CD4-positive, alpha-beta T cell treated with Interleukin-21 for 1 hour (primary cell): ENCODE results near the gene FLNB.
A peak's percentile ranks its signal among the peaks of the same experiment; 100 is the strongest.

ENCODE experiments used
- DNase-seq: peaks from one replicate; pipeline ENCODE4 v3.0.0-alpha.2; 2020

Gene FLNB

DNA sequence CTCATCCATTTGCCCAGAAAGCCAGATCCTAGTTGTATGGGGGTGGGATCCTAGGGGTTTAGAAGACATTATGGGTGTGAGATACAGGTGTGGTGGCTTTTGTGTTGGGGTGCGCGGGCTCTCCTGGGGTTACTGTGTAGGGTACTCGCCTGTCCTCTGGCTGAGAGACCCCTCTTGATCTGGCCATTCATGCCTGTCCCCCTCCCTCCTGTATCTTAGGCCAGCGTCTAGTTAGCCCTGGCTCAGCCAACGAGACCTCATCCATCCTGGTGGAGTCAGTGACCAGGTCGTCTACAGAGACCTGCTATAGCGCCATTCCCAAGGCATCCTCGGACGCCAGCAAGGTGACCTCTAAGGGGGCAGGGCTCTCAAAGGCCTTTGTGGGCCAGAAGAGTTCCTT, 161.1 kb downstream of the FLNB start:
- DNase-seq: no peak

DNA sequence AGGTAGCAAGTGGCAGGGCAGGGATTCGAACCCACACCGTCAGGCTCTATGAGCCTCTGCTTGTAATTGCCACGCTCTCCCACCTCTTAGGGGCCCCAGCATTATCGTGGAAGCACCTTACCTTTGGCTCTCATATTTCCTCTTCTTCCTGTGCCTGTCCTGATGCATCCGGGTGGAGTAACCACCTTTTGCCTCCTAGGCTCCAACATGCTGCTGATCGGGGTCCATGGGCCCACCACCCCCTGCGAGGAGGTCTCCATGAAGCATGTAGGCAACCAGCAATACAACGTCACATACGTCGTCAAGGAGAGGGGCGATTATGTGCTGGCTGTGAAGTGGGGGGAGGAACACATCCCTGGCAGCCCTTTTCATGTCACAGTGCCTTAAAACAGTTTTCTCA, 162.2 kb downstream of the FLNB start:
- no peak for DNase-seq

DNA sequence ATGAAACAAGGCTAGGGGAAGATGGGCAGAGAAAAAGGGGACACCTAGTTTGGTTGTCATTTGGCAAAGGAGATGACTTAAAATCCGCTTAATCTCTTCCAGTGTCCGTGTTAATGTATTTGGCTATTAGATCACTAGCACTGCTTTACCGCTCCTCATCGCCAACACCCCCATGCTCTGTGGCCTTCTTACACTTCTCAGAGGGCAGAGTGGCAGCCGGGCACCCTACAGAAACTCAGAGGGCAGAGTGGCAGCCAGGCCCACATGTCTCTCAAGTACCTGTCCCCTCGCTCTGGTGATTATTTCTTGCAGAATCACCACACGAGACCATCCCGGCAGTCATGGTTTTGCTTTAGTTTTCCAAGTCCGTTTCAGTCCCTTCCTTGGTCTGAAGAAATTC, 162.9 kb downstream of the FLNB start:
- DNase-seq: no peak

DNA sequence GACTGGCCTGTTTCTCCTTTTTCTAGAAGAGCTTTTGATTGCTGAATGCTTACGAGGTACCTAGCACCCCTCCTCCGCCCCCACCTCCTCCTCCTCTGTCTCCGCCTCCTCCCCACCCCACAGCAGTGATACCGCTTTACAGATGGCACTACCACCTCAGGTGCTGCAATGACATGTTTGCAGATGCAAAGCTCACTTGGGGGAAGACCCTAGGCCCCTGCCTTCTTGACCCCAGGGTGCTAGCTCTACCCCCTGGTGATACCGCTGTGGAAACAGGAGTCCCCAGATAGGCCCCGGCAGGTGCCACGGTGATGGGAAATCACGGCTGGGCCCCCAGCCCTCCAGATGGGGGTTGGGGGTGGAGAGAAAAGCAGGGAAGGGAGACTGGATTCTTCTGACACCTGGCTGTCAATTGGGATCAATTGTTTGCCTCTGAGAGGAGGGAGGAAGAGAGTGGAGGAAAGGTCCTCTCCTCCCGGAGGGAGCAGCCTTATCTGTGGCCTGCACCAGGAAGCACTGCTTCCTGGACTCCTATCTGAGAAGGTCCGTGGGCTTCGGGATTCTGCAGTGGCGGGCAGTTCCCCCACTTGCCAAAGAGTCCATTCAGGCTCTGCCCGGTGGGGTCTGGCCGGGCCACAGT, 164.9 kb downstream of the FLNB start:
- no peak for DNase-seq

DNA sequence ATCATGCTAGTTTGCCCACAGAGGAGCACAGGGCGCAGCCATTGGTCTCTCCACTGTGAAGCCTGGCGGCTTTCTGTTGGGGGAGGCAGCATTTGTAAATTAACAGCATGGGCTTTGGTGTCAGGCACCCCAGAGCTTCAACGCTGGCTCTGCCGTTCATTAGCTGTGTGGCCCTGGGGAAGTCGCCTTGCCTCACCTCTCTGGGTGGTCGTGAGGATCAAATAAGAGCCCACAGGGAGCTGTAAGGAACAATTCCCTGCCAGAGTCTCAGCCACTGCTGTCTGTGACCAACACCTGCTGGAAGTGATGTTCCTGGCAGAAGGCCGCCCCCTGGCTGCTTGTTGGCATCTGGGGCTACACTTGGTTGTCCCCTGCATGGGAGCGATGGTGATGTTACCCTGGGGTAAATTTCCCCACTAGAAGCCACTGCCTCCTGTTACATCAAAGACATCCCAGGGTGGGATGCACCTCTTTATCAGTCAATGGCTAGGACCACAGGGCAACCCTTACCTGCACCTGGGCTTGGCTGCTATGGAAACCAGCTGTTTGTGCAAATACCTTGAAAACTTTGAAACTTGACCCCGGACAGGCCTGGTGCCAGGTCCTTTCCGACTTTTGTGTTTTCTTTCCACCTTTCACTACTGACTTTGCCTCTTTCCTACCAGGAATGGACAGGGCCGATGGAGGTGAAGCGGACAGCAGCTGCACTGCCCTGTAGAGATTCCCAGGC, 165.6 kb downstream of the FLNB start:
- peak; percentile 31 for DNase-seq

DNA sequence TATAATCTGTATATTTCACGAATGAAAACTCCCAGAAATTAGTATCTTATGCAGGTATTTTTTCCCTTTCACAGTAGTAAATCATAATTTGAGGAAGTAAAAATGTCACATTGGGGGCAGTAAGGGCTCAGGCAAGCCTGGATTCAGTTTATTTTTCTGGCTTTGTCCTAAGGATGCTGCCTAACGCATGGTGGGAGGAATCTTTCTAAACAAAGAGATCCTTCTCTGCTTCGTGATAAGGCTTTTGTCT, 166.9 kb downstream of the FLNB start:
- DNase-seq: no peak

DNA sequence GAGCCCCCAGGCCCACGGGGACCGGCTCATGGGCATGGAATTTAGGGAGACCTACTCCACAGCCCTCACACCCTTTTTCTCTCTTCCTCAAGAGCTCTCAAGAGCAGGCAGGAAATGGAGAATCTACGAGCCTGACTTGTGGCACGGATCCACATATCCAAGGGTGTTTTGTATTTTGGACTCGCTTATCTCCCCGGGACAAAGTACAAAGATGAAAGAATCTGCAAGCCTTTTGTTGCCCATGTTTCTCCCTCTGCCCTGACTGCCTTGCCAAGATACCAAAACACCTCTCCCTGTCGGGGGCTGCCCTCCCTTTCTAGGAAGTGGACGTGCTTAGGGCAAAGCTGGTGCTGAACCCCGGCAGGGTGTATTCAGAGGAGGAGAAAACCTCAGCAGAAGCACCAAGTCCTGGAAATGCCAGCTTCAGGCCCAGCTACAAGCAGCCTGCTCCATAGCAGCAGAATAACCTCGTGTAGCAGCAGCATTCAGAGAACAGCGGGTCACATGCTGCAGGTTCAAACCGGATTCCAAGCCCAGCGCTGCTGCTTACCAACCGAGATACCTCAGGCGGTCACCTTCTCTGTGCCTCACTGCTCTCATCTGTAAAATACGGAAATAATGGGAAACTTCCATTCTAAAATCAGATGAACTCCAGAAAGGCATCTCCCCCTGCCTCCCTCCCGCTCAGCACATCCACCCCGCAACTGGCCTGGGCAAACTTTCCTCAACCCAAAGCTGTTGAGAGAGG, 167.4 kb downstream of the FLNB start:
- DNase-seq: no peak

DNA sequence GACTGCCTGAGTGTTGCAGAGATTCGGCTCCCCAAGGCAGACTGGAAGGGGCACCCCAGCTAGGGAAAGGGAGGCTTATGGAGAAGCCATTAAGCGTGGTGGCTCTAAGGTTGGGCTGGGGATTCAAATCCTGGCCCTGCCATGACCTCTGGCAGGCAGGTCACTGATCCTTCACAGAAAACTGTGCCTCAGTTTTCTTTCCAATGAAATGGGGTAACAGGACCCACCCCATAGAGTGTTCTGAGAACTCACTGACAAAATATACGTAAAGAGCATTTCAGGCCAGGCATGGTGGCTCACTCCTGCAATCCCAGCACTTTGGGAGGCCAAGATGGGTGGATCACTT, 167.9 kb downstream of the FLNB start:
- no peak for DNase-seq

DNA sequence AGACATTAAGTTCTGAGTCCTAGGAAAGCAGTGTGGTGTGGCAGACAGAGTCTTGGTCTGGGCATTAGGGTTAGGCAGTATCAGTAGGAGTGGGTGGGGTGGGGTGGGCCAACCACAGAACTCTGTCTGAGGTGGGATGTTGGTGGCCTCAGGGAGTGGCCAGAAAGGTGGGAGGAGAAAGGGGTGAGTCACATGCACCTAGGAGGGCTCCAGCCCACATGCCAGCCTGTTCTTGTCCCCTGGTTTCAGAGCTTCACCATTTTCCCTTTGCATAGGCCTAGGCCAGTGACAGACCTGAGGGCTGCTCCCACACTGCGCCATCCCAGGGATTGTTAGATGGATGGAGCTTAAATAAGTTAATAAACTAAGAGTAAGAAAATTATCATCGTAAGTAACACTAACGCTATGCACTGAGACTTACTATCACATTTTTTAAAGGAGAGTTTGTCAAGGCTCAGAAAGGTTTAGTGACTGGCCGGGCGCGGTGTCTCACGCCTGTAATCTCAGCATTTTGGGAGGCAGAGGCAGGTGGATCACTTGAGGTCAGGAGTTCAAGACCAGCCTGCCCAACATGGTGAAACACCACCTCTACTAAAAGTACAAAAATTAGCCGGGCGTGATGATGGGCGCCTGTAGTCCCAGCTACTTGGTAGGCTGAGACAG, 168.7 kb downstream of the FLNB start:
- no peak for DNase-seq

DNA sequence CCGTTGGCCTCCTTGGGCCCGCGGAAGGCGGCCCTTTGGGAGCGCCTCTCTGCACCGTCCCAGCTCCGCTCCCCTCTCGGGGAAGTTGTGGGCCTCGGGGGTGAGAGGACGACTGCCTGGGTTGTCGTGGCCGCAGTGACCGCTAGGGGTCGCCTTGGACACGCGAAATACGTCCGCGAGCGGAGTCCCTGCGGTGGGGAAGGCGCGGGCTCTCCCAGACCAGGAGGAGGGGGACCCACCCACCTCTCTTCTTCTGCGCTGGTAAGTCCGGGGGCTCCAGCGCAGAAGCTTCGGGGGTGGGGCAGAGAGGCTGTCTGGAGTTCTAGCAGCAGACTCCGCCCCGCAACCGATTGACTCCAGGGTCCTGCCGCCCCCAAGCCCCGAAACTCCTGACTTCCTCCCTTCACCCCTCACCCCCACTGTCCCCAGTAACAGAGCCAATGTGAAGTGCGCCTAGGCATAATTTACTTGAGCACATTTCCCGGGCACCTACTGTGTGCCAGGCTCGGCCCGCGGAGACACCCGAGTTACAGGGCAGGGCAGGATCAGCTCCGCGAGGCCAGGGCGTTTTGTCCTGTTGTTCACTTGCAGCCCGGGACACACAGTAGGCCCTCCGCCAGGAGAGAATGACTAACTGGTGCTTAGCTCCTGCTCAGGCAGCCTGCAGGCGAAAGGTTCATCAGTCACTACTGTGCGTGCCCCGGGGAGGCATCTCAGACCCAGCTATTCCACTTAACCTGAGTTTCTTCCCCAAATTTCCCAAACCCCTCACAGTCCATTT, 169.7 kb downstream of the FLNB start:
- DNase-seq: peak; percentile 85

DNA sequence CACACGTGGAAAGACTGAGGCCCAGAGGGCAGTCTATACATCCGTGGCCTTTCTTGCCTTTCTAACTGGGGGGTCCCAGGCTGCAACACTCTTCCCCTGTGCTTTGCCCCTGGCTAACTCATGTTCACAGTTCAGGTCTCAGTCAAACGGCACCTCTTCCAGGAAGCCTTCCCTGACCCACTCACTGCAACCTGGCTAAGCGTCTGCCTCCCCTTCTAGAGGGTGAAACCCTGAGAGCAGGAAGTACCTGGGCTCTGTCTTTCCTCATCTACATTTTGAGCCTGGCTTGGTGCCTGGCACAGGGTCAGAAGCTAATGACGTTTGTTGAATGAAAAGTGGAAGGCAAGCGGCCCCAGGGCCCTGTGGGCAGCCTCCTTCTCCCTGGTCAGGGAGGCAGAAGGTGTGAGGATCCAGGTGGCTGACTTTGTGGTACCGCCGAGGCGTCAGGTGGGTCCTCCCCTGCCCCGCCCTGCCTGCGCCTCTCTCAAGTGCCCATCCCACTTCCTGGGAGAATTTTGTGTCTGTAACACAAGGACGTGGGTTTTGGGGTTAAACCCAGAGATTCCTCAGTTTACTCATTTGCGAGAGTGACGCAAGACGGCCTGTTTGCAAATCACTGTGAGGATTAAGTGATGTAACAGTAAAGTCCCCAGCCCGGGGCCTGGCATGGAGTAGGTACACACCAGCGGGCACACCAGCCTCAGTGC, 170.5 kb downstream of the FLNB start:
- DNase-seq: no peak

DNA sequence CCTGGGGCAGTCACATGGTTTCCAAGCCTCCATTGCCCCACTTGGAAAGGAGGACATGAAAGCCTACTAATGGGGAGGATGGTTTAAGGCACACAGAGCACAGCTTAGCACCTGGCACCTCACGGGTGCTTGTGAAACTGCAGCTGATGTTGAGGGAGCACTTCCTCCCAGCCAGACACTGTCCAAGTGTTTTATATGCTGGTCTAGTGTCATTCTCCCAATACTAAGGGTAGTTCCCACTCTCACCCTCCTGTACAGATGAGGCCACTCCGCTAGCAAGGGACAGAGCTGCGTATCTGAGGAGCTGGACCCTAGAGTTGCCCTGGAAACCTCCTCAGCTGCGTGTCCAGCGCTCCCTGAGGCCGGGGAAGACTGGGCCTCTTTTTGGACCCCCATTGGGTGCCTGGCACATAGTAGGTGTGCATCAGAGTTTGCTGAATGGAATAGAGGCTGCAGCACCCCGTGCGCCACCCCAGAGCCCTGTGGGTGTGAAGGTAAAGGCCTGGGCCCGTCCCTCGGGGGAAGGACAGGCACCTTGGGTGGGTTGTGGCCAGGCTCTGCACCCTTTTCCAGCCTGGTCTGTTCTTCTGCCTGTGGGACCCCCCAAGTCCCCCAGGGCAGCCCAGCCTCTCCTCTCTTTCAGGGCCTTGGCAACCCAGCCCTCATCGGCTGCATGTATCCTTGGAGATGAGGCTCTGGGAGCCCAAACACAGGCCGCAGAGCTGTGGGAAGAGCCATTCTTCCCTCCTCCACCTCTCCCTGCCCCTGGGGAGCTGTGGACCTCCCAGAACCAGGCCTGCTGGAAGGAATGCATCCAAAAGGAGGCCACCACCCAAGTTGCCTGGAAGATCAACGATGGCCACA, 171.2 kb downstream of the FLNB start:
- DNase-seq: no peak

DNA sequence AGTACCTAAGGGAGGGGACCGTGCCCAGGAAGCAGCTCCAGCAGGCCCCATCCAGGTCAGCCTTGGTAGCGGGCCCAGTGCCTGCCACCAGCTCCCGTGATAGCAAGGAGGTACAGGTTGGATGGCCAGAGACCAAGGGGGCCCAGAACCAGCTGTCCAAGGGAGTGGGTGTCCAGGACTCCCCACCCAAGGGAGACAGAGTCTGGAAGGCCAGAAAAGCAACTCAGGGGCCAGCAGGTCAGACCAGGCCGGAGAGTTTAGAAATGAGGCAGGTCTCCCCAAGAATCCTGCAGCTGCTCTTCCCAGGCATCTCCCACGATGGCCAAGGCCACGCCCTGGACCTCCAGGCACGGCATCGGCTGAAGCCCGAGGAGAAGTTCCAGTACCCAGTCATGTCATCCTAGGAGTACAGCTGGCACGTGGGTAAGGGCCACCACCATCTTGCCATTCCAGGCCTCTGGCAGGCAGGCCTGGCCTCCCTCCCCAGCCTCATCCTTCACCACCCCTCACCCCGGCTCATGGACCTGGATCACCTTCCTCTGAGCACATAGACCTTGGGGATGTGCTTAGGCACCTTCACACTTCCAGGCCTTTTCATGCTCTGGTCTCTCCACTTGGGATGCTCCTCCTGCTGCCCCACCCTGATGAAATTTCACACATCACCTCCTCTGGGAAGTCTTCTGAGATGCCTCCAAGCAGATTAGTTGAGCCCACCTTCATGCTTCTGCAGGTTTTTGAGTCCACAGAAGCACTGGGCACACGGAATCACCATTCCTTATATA, 172.1 kb downstream of the FLNB start:
- DNase-seq: no peak

DNA sequence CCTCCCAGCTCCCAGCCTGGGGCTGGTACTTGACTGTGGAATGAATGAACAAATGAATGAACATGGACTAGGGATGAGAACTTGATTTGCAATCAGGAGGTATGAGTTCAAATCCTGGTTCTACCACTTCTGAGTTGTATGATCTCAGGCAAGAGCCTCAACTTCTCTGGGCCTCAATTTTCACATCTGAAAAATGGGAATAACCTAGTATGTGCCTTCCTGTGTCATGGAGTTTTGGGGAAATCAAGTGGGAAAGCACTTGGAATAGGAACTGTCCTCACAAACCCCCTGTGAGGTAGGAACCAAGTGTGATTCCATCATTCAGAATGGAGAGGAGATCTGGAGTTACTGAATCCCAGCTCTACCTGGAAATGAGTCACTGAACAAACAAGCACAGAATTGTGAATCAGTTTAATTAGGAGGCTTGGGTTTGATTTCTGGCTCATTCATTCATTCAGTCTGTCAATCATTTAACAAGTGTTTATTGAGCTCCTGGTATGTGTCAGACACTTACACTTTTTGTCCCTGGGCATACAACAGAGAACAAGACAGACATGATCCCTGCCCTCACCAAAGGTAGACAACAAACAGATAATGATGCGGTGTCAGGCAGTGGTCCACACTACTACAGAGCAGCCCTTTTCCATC, 172.8 kb downstream of the FLNB start:
- no peak for DNase-seq

DNA sequence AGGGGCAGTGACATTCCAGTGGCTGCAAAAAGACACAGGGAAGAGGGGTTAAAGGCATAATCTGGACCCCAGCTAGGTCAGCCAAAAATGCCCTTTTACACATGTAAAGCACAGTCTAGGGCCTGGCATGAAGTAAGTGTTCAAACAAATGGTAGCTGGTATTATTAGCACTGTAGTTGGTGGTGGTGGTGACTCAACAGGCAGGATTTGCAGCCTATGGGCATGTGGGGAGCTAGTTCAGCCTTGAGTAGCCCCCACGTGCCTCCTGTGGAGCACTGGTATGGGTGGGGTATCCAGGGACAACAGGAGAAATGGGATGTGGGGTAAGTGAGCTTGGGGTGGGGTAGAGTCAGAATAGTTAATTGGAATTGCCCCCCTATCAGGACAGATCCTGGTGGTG, 175.0 kb downstream of the FLNB start:
- DNase-seq: no peak

DNA sequence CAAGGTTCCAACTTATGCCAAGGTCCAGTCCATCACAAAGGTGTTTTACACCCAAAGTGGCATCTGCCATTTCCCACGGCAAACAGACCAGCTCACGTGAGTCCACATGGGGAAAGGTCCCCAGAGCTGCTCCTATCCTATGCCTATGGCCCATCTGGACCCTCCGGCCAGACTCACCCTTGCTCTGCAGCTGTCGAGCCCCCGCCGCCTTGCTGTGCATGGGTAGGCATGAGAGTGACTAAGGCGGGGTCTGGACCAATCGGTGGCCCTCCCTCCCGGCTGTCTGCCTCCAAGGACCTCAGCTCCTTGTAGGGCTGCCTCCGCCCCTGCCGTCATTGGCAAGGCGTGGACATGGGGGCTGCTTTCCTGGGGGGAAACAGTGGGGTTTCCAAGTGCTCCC, 175.7 kb downstream of the FLNB start:
- DNase-seq: no peak

DNA sequence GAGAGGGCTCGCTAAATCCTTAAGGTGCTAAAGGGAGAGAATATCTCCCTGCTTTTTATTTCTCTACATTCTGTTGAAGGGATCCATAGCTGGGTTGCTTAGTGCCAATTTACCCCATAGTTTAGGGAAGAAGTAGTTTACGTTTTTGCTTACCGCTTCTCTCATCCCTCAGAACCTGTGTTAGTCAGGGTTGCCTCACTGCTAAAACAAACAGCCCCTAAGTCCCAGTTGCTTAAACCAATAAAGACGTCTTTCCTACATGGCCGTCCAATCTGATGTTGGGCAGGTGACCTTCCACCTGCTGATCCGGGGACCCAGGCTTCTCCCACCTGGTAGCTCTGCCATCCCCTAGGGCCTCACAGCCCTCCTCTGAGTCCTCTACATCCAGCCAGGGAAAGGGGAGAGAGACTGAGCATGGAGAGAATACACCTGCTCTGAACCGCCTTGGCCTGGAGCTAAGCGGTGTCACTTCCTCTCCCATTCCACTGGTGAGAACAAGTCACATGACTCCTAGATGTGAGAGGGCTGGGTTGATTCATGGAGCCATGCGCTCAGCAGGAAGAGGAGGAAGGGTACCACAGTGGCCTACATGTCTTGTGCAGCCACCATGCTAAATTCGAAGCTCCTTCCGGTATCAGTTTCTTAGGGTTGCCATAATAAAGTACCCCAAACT, 176.2 kb downstream of the FLNB start:
- no peak for DNase-seq

DNA sequence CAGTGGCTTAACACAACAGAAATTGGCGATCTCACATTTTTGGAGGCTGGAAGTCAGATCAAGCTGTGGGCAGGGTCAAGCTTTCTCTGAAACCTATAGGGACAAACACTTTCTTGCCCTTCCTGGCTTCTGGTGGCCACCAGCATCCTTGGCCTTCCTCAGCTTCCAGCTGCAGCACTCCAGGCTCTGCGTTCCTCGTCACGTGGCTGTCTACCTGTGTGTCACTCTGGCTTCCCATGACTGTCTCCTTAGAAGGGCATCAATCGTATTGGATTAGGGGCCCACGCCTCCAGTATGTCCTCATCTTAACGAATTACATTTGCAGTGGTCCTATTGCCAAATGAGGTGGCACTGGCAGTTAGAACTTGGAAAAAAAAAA, 176.7 kb downstream of the FLNB start:
- no peak for DNase-seq

DNA sequence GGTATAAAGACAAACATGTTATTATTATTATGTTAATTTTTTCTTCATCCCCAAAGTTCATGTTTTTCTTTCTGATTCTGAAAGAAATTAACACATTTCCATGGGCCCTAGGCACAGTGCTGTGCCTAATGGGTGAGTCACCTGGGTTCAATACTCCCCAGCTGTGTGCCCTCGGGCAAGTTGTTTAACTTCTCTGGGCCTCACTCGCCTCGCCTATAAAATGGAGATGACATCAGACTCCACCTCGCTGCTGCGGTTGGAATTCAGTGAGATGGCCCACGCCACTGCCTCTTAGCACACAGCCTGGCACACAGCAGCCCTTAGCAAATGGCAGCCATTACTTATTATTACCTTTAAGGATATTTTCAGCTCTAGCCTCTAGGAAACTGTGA, 179.9 kb downstream of the FLNB start:
- DNase-seq: no peak
